Measurements from ENCODE around the gene PRR29.

DNA sequence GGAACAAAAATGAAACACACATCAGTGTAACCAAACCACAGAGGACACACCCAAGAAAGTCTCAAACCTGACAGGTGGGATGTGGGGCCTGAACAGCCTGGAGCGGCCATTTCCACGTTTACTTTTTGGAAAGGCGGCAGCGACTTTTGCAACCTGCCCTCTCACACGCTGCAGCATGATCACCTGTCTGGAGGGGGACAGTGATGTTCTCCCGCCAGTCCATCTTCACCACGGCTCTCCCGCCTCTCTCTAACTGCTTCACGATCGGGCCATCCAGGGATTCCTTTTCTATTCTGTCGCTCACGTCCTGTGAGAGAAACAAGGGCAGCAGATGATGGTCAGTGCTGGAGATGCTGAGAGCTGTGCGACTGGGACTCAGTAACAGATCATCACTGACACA, 47.0 kb downstream of the PRR29 start:
- TF ChIP-seq, protein P1, sequence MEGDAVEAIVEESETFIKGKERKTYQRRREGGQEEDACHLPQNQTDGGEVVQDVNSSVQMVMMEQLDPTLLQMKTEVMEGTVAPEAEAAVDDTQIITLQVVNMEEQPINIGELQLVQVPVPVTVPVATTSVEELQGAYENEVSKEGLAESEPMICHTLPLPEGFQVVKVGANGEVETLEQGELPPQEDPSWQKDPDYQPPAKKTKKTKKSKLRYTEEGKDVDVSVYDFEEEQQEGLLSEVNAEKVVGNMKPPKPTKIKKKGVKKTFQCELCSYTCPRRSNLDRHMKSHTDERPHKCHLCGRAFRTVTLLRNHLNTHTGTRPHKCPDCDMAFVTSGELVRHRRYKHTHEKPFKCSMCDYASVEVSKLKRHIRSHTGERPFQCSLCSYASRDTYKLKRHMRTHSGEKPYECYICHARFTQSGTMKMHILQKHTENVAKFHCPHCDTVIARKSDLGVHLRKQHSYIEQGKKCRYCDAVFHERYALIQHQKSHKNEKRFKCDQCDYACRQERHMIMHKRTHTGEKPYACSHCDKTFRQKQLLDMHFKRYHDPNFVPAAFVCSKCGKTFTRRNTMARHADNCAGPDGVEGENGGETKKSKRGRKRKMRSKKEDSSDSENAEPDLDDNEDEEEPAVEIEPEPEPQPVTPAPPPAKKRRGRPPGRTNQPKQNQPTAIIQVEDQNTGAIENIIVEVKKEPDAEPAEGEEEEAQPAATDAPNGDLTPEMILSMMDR (IDR thresholded peaks at IDR 0.05; ENCODE audit: insufficient read depth, low read length): no peak
- TF ChIP-seq, protein P2, sequence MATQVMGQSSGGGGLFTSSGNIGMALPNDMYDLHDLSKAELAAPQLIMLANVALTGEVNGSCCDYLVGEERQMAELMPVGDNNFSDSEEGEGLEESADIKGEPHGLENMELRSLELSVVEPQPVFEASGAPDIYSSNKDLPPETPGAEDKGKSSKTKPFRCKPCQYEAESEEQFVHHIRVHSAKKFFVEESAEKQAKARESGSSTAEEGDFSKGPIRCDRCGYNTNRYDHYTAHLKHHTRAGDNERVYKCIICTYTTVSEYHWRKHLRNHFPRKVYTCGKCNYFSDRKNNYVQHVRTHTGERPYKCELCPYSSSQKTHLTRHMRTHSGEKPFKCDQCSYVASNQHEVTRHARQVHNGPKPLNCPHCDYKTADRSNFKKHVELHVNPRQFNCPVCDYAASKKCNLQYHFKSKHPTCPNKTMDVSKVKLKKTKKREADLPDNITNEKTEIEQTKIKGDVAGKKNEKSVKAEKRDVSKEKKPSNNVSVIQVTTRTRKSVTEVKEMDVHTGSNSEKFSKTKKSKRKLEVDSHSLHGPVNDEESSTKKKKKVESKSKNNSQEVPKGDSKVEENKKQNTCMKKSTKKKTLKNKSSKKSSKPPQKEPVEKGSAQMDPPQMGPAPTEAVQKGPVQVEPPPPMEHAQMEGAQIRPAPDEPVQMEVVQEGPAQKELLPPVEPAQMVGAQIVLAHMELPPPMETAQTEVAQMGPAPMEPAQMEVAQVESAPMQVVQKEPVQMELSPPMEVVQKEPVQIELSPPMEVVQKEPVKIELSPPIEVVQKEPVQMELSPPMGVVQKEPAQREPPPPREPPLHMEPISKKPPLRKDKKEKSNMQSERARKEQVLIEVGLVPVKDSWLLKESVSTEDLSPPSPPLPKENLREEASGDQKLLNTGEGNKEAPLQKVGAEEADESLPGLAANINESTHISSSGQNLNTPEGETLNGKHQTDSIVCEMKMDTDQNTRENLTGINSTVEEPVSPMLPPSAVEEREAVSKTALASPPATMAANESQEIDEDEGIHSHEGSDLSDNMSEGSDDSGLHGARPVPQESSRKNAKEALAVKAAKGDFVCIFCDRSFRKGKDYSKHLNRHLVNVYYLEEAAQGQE (IDR thresholded peaks at IDR 0.05; ENCODE audit: insufficient replicate concordance, low read depth): no peak
- no peak for TF ChIP-seq POLR2AphosphoS5 (IDR thresholded peaks at IDR 0.05; ENCODE audit: low read depth)

Data from HL-60 (cell line).